Osteoblast (primary cell): Measurements from ENCODE around the gene DCAF17. TPM values are rescaled to one million over a fixed set of nuclear protein-coding genes. Genes with fewer than 3 reads are reported as not detected.
A peak's percentile ranks its signal among the peaks of the same experiment; 100 is the strongest.

Experiments
- DNase-seq: peaks from one replicate; pipeline ENCODE4 v3.0.0; 2011; ENCODE audit warnings: low spot score, mixed read lengths; ENCODE audit not compliant: insufficient read length; ENCODE audit errors: missing footprints
- H2AFZ ChIP-seq: 2 replicates; pipeline ENCODE4 v1.6.0; 2011; ENCODE audit warnings: mild to moderate bottlenecking, low read length
- H3K27ac ChIP-seq: 2 replicates; pipeline ENCODE4 v1.5.1; 2011; ENCODE audit warnings: mild to moderate bottlenecking, low read depth, low read length, moderate library complexity
- H3K27me3 ChIP-seq: 2 replicates; pipeline ENCODE4 v1.6.0; 2012; ENCODE audit warnings: mild to moderate bottlenecking, control low read depth, inconsistent platforms, low read length, moderate library complexity; ENCODE audit not compliant: insufficient read depth
- H3K36me3 ChIP-seq: 2 replicates; pipeline ENCODE4 v1.5.1; 2011; ENCODE audit warnings: mild to moderate bottlenecking, low read length, control low read depth, moderate library complexity; ENCODE audit not compliant: insufficient read depth
- H3K4me1 ChIP-seq: 2 replicates; pipeline ENCODE4 v1.5.1; 2011; ENCODE audit warnings: mild to moderate bottlenecking, low read length, control low read depth, moderate library complexity; ENCODE audit not compliant: insufficient read depth
- H3K4me2 ChIP-seq: 2 replicates; pipeline ENCODE4 v1.6.0; 2011; ENCODE audit warnings: mild to moderate bottlenecking, low read length; ENCODE audit not compliant: insufficient read depth
- H3K4me3 ChIP-seq: fragments of 200-600 bp; sonication (generic); 3 replicates; pipeline ENCODE4 v1.5.1; 2012; ENCODE audit warnings: mild to moderate bottlenecking, low read length, inconsistent platforms; ENCODE audit not compliant: insufficient read depth
- H3K79me2 ChIP-seq: 2 replicates; pipeline ENCODE4 v1.6.0; 2012; ENCODE audit warnings: mild to moderate bottlenecking, low read length, control low read depth, inconsistent platforms; ENCODE audit not compliant: insufficient read depth
- H3K9me3 ChIP-seq: 2 replicates; pipeline ENCODE4 v1.5.1; 2011; ENCODE audit warnings: low read depth, low read length, control low read depth
- H4K20me1 ChIP-seq: 2 replicates; pipeline ENCODE4 v1.6.0; 2012; ENCODE audit warnings: mild to moderate bottlenecking, low read length, control low read depth; ENCODE audit not compliant: insufficient read depth
- total RNA-seq: library from RNA; depleted of rRNA; stranded (reverse); fragments of >200 nt; gene quantifications from 2 replicates; pipeline ENCODE4 v1.2.3, GENCODE V29; 2012
- TF ChIP-seq, protein P1 (sequence below): IDR thresholded peaks from 2 replicates; pipeline ENCODE4 v1.5.1; 2011; ENCODE audit warnings: mild to moderate bottlenecking, low read depth, low read length, moderate library complexity; ENCODE audit errors: extremely low read depth

Gene DCAF17
- total RNA-seq, 1 donor, result 32.6 TPM

DNA sequence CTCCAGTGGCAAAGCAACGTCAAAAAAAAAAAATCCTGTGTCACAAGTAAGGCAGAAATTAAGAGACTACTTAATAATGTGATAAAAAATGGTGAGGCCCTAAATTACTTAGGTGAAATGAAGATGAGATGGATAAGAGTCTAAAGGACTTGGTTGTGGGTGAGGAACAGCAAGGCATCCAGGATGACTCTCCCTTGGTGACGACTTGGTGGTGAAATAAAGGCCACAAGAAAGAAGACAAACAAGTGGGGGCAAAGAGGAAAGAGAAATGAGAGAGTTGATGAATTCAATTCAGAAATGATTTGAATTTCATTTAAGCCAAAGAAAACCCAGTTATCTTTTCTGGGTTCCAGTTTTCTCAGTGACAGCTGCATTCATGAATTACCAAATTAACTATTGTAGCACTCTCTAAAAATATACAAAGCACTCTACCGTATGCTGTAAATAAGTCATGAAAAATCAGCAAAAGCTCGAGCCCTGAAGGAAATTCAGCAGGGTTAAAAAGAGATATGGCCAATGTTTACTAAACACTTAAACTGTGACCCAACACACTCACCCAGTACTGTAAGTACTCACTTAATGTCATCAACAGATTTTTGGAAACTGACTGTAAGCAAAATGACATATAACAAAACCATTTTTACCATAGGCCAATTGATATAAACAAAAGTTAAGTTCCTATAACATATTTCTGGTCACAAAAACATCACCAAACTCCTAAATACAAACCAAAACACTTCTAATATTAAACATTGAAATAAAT is 1.6 kb upstream of the DCAF17 start:
- Histone ChIP-seq H3K79me2 (peaks cover 49% of the 10 kb centered on the region), H3K9me3 (peaks cover 2% of the 10 kb centered on the region), H3K27me3 (no peaks in the 10 kb centered on the region), H4K20me1 (no peaks in the 10 kb centered on the region), H3K4me1 (peaks cover 6% of the 10 kb centered on the region), H3K36me3 (peaks cover 11% of the 10 kb centered on the region), H3K4me2 (peak overlapping the region; percentile 99), H3K27ac (no peak overlapping the region), H3K4me3 (no peak overlapping the region), H2AFZ (no peak overlapping the region)
- TF ChIP-seq, protein P1, sequence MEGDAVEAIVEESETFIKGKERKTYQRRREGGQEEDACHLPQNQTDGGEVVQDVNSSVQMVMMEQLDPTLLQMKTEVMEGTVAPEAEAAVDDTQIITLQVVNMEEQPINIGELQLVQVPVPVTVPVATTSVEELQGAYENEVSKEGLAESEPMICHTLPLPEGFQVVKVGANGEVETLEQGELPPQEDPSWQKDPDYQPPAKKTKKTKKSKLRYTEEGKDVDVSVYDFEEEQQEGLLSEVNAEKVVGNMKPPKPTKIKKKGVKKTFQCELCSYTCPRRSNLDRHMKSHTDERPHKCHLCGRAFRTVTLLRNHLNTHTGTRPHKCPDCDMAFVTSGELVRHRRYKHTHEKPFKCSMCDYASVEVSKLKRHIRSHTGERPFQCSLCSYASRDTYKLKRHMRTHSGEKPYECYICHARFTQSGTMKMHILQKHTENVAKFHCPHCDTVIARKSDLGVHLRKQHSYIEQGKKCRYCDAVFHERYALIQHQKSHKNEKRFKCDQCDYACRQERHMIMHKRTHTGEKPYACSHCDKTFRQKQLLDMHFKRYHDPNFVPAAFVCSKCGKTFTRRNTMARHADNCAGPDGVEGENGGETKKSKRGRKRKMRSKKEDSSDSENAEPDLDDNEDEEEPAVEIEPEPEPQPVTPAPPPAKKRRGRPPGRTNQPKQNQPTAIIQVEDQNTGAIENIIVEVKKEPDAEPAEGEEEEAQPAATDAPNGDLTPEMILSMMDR, result no peak
- DNase-seq, result peak; percentile 11

DNA sequence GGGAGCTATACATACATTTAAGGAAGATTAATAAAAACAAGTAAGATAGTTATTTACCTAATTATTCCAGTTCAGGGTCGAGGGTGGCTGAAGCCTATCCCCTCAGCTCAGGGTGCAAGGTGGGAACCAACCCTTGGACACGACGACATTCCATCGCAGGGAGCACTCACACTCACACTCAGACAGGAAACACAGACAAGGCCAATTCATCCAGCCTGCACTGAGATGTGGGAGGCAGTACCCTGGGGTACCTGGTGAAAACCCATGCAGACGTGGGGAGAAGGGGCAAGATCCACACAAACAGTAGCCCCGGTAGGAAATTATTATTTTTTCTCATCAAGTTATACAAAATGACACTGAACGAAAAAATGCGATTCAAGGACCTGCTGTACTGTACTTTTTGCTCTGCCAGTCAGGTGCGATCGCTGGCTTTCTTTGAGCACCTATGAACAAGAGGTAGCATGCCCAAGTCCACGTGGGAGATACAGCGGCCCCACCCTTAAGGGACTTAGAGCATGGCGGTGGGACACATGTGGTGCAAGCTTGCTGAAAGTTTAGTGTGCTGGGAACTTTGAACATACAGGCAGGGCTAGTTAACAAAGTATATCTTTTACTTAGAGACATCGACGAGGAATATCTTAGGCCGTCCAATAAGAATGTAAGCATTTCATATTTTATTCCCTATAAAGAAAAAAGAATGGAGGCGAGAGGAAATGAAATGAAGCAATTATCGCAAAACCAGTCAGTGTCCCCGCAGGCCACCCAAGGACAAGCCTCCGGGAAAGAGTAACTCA is 860 bp upstream of the DCAF17 start:
- Histone ChIP-seq H3K36me3 (peaks cover 19% of the 10 kb centered on the region), H2AFZ (peak overlapping the region; percentile 99), H3K4me3 (peak overlapping the region; percentile 97), H3K27ac (peak overlapping the region; percentile 80), H3K4me1 (peaks cover 6% of the 10 kb centered on the region), H3K9me3 (peaks cover 2% of the 10 kb centered on the region), H3K4me2 (peak overlapping the region; percentile 99), H4K20me1 (no peaks in the 10 kb centered on the region), H3K27me3 (no peaks in the 10 kb centered on the region), H3K79me2 (peaks cover 51% of the 10 kb centered on the region)
- DNase-seq, result peak; percentile 39
- TF ChIP-seq, protein P1, result no peak

DNA sequence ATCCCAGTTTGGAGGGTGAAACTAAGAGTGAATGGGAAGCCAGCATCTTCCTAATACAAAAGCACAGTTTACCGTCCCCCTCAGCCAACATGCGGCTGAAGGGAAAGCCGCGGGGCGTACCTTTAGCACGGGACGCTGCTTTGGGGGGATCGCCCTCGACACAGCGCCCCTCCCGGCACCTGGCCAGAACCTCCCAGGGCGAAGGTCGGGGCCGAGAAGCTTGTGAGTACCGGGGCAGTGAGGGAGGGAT is 338 bp upstream of the DCAF17 start, which contains the start of gene METTL8:
Gene METTL8 (minus strand): TSS at position 228 of the 250 bp plus-strand sequence. CDS start 41,805 bp downstream, outside the sequence.
- TF ChIP-seq, protein P1, result peak; percentile 12

DNA sequence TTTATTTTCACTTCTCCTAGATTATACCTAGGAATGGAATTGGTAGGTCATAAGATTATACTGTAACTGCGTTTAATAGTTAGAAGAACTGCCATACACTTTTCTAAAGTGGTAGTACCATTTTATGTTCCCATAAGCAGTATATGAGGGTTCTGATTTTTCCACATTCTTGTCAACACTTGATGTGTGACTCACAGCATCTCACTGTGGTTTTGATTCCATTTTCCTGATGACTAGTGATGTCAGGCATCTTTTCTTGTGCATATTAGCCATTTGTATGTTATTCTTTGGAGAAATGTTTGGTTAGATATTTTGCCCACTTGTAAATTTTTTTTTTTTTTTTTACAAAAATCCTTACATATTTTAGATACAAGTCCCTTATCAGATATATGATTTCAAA is 2.3 kb downstream of the DCAF17 start:
- no peaks in the 10 kb centered on the region for H4K20me1 ChIP-seq
- H3K4me3 ChIP-seq, result no peak overlapping the region
- peaks cover 6% of the 10 kb centered on the region for H3K4me1 ChIP-seq
- H2AFZ ChIP-seq, result no peak overlapping the region
- H3K36me3 ChIP-seq, result peaks cover 38% of the 10 kb centered on the region
- TF ChIP-seq, protein P1, result no peak
- no peak overlapping the region for H3K27ac ChIP-seq
- no peaks in the 10 kb centered on the region for H3K27me3 ChIP-seq
- H3K79me2 ChIP-seq, result peaks cover 42% of the 10 kb centered on the region
- peaks cover 2% of the 10 kb centered on the region for H3K9me3 ChIP-seq
- DNase-seq, result peak; percentile 78
- H3K4me2 ChIP-seq, result no peak overlapping the region

More for the DNA sequence above, 338 bp upstream of the DCAF17 start, which contains the start of gene METTL8:
- no peaks in the 10 kb centered on the region for H3K27me3 ChIP-seq
- H3K79me2 ChIP-seq, result peaks cover 53% of the 10 kb centered on the region
- peaks cover 6% of the 10 kb centered on the region for H3K4me1 ChIP-seq
- peaks cover 2% of the 10 kb centered on the region for H3K9me3 ChIP-seq
- peak within 1 kb of the TSS; percentile 80 for H3K27ac ChIP-seq
- H3K4me3 ChIP-seq, result peak within 1 kb of the TSS; percentile 97
- H3K4me2 ChIP-seq, result peak within 1 kb of the TSS; percentile 99
- H3K36me3 ChIP-seq, result peaks cover 21% of the 10 kb centered on the region
- peak within 1 kb of the TSS; percentile 99 for H2AFZ ChIP-seq
- no peak for DNase-seq
- H4K20me1 ChIP-seq, result no peaks in the 10 kb centered on the region
